ENCODE data around the gene TAOK2. TPM values are rescaled to one million over a fixed set of nuclear protein-coding genes. Genes with fewer than 3 reads are reported as not detected.

Gene TAOK2
- total and polyA plus RNA-seq, 2 of the 13 experiments (the other 11 are each of a cell fraction or from before 2014, with no cell fraction given): 17.4 to 43.2 TPM

DNA sequence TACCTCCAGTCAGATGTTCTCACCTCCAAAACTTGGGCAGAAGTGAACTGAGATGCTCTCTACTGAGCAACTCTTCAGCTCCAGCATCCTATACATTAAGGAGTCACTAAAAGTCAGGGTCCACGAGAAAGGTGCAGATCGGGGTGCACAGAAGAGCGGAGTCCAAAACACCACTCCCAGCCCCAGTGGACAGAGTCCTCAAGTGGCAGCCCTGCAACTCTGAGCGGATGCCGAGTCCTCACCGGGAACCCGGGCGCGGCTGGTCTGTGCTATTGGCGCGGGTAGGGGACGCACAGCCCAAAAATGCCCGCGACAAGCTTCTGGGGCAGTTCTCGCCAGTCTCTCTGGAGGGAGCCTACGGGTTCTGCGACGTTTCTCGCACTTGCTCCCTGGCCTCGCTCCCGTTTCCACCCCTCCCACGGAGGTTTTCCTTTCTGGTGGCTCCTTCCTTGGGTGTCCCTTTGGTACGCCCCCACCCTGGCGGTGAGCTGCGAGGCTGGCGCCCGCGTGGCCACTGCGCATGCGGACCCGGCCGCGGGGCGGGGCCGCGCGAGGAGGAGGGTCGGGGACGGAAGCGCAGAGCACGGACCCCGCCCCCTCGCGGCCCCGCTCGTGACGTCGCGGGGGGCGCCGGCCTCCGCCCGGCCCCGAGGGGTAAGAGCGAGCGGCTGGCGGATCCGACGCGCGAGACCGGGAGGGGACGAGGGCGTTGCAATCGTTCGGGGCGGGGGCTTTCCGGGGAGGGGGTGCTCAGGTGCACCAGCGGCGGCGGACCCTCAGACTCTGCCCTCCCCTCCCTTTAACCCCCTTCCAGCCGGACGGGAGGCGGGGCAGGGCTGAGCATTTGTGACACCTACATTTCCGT lies 12.0 kb upstream of the TAOK2 start, which contains the start of gene TMEM219 (continued):
- TF ChIP-seq, protein P1, sequence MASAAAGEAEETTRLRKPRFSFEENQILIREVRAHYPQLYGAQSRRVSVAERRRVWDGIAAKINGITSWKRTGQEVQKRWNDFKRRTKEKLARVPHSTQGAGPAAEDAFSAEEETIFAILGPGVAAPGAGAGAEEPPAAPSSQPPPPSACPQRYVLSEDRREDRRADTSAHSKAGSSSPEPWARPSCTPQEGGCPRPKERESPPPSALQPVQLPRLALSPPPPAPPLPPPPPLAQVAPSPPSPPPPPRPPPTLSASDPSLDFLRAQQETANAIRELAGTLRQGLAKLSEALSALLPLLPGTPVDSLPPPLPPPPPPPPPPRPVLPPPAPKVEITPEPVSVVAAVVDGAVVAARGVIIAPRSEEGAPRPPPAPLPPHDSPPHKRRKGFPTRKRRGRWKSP (CRISPR knock-in tag; IDR thresholded peaks at IDR 0.05): peak; percentile 70; the same call in 1 of the 2 replicates
- TF ChIP-seq, protein P2, sequence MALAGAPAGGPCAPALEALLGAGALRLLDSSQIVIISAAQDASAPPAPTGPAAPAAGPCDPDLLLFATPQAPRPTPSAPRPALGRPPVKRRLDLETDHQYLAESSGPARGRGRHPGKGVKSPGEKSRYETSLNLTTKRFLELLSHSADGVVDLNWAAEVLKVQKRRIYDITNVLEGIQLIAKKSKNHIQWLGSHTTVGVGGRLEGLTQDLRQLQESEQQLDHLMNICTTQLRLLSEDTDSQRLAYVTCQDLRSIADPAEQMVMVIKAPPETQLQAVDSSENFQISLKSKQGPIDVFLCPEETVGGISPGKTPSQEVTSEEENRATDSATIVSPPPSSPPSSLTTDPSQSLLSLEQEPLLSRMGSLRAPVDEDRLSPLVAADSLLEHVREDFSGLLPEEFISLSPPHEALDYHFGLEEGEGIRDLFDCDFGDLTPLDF (CRISPR knock-in tag; IDR thresholded peaks at IDR 0.05): no peak; the same call in 1 of the 2 replicates
- TF ChIP-seq, protein P3, sequence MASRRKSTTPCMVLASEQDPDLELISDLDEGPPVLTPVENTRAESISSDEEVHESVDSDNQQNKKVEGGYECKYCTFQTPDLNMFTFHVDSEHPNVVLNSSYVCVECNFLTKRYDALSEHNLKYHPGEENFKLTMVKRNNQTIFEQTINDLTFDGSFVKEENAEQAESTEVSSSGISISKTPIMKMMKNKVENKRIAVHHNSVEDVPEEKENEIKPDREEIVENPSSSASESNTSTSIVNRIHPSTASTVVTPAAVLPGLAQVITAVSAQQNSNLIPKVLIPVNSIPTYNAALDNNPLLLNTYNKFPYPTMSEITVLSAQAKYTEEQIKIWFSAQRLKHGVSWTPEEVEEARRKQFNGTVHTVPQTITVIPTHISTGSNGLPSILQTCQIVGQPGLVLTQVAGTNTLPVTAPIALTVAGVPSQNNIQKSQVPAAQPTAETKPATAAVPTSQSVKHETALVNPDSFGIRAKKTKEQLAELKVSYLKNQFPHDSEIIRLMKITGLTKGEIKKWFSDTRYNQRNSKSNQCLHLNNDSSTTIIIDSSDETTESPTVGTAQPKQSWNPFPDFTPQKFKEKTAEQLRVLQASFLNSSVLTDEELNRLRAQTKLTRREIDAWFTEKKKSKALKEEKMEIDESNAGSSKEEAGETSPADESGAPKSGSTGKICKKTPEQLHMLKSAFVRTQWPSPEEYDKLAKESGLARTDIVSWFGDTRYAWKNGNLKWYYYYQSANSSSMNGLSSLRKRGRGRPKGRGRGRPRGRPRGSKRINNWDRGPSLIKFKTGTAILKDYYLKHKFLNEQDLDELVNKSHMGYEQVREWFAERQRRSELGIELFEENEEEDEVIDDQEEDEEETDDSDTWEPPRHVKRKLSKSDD (CRISPR knock-in tag; IDR thresholded peaks at IDR 0.05; ENCODE audit: low read depth): peak; percentile 66
- TF ChIP-seq POGZ (CRISPR knock-in tag; IDR thresholded peaks at IDR 0.05) (0 out of 2 replicates have a peak, but pooled peaks have one; percentile 10), ZNF644 (CRISPR knock-in tag; IDR thresholded peaks at IDR 0.05; ENCODE audit: low read depth) (no peak), ELF4 (CRISPR knock-in tag; IDR thresholded peaks at IDR 0.05; ENCODE audit: borderline replicate concordance) (peak; percentile 65; the same call in 1 of the 2 replicates), CREB1 (IDR thresholded peaks at IDR 0.05) (peak; percentile 77; the same call in 1 of the 2 replicates), CREB1 (CRISPR knock-in tag; IDR thresholded peaks at IDR 0.05) (no peak), FOXM1 (CRISPR knock-in tag; IDR thresholded peaks at IDR 0.05) (no peak)
- TF ChIP-seq, protein P4, sequence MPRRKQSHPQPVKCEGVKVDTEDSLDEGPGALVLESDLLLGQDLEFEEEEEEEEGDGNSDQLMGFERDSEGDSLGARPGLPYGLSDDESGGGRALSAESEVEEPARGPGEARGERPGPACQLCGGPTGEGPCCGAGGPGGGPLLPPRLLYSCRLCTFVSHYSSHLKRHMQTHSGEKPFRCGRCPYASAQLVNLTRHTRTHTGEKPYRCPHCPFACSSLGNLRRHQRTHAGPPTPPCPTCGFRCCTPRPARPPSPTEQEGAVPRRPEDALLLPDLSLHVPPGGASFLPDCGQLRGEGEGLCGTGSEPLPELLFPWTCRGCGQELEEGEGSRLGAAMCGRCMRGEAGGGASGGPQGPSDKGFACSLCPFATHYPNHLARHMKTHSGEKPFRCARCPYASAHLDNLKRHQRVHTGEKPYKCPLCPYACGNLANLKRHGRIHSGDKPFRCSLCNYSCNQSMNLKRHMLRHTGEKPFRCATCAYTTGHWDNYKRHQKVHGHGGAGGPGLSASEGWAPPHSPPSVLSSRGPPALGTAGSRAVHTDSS (CRISPR knock-in tag; conservative IDR thresholded peaks at IDR 0.05): no peak
- TF ChIP-seq, protein P5, sequence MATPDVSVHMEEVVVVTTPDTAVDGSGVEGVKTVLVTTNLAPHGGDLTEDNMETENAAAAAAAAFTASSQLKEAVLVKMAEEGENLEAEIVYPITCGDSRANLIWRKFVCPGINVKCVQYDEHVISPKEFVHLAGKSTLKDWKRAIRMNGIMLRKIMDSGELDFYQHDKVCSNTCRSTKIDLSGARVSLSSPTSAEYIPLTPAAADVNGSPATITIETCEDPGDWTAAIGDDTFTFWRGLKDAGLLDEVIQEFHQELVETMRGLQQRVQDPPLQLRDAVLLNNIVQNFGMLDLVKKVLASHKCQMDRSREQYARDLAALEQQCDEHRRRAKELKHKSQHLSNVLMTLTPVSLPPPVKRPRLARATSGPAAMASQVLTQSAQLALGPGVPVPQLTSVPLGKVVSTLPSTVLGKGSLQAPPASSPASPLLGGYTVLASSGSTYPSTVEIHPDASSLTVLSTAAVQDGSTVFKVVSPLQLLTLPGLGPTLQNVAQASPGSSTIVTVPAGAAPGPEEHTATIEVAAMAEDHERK (CRISPR knock-in tag; IDR thresholded peaks at IDR 0.05; ENCODE audit: low read depth): 0 out of 2 replicates have a peak, but pooled peaks have one; percentile 36
- TF ChIP-seq, protein P6, sequence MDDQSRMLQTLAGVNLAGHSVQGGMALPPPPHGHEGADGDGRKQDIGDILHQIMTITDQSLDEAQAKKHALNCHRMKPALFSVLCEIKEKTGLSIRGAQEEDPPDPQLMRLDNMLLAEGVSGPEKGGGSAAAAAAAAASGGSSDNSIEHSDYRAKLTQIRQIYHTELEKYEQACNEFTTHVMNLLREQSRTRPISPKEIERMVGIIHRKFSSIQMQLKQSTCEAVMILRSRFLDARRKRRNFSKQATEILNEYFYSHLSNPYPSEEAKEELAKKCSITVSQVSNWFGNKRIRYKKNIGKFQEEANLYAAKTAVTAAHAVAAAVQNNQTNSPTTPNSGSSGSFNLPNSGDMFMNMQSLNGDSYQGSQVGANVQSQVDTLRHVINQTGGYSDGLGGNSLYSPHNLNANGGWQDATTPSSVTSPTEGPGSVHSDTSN (CRISPR knock-in tag; IDR thresholded peaks at IDR 0.05; ENCODE audit: borderline replicate concordance): no peak
- TF ChIP-seq, protein P7, sequence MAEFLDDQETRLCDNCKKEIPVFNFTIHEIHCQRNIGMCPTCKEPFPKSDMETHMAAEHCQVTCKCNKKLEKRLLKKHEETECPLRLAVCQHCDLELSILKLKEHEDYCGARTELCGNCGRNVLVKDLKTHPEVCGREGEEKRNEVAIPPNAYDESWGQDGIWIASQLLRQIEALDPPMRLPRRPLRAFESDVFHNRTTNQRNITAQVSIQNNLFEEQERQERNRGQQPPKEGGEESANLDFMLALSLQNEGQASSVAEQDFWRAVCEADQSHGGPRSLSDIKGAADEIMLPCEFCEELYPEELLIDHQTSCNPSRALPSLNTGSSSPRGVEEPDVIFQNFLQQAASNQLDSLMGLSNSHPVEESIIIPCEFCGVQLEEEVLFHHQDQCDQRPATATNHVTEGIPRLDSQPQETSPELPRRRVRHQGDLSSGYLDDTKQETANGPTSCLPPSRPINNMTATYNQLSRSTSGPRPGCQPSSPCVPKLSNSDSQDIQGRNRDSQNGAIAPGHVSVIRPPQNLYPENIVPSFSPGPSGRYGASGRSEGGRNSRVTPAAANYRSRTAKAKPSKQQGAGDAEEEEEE (CRISPR knock-in tag; IDR thresholded peaks at IDR 0.05; ENCODE audit: borderline replicate concordance): no peak
- TF ChIP-seq, protein P8, sequence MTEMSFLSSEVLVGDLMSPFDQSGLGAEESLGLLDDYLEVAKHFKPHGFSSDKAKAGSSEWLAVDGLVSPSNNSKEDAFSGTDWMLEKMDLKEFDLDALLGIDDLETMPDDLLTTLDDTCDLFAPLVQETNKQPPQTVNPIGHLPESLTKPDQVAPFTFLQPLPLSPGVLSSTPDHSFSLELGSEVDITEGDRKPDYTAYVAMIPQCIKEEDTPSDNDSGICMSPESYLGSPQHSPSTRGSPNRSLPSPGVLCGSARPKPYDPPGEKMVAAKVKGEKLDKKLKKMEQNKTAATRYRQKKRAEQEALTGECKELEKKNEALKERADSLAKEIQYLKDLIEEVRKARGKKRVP (CRISPR knock-in tag; IDR thresholded peaks at IDR 0.05): no peak

Data from HepG2 (cell line).